Measurements from ENCODE around the gene GGTLC1. TPM values are rescaled to one million over a fixed set of nuclear protein-coding genes. Genes with fewer than 3 reads are reported as not detected.

GGTLC1 gene
- total RNA-seq, 2 experiments from 2014 or later: not detected

- TF ChIP-seq CTCF (IDR thresholded peaks at IDR 0.05): no peak
- ATAC-seq: no peak
- Mint-ChIP-seq H3K4me1 (ENCODE audit: low read depth) (peaks cover 2% of the 10 kb centered on the region), H3K9me3 (no peaks in the 10 kb centered on the region), H3K27ac (no peak overlapping the region), H3K27me3 (no peaks in the 10 kb centered on the region), H3K4me3 (no peak overlapping the region), H3K36me3 (ENCODE audit: low read depth) (no peaks in the 10 kb centered on the region)
- CTCF ChIA-PET: interaction anchor here (0.9 kb wide), 1 partner anchor 9 kb away, joined by 3 read pairs; no protein-coding TSS in a partner anchor
- POLR2A ChIA-PET: no interaction called here
- no peak for DNase-seq
- intact Hi-C loops (cut with micrococcal nuclease): no loop called here
These were observed 25.4 kb upstream of the GGTLC1 start for GRCh38 chr20:24013953-24014352.

- H3K4me3 Mint-ChIP-seq: no peak overlapping the region
- DNase-seq (no peak), ATAC-seq (no peak)
- H3K4me1 Mint-ChIP-seq (ENCODE audit: low read depth): no peaks in the 10 kb centered on the region
- CTCF ChIA-PET: no interaction called here
- POLR2A ChIA-PET: no interaction called here
- no peak overlapping the region for H3K27ac Mint-ChIP-seq
- intact Hi-C loops (cut with micrococcal nuclease): no loop called here
- TF ChIP-seq CTCF (IDR thresholded peaks at IDR 0.05): no peak
- H3K27me3 Mint-ChIP-seq: no peaks in the 10 kb centered on the region
- no peaks in the 10 kb centered on the region for H3K9me3 Mint-ChIP-seq
- H3K36me3 Mint-ChIP-seq (ENCODE audit: low read depth): no peaks in the 10 kb centered on the region
These were observed 22.7 kb upstream of the GGTLC1 start for GRCh38 chr20:24011282-24011681.

- ATAC-seq (no peak), DNase-seq (no peak)
- Mint-ChIP-seq H3K27me3 (no peaks in the 10 kb centered on the region), H3K36me3 (ENCODE audit: low read depth) (no peaks in the 10 kb centered on the region), H3K4me3 (no peak overlapping the region), H3K9me3 (no peaks in the 10 kb centered on the region), H3K27ac (no peak overlapping the region), H3K4me1 (ENCODE audit: low read depth) (no peaks in the 10 kb centered on the region)
- intact Hi-C loops (cut with micrococcal nuclease): no loop called here
- TF ChIP-seq CTCF (IDR thresholded peaks at IDR 0.05): no peak
- ChIA-PET POLR2A (no interaction called here), CTCF (no interaction called here)
These were observed 19.2 kb upstream of the GGTLC1 start for GRCh38 chr20:24007758-24008157.

GRCh38 chr20:24007073-24007595, 18.6 kb upstream of the GGTLC1 start:
- ATAC-seq (no peak), DNase-seq (no peak)
- TF ChIP-seq CTCF (IDR thresholded peaks at IDR 0.05): no peak
- intact Hi-C loops (cut with micrococcal nuclease): no loop called here
- CTCF ChIA-PET: interaction anchor here (1.1 kb wide), 1 partner anchor 11 kb away, joined by 6 read pairs; no protein-coding TSS in a partner anchor
- no peaks in the 10 kb centered on the region for H3K27me3 Mint-ChIP-seq
- no peak overlapping the region for H3K4me3 Mint-ChIP-seq
- H3K9me3 Mint-ChIP-seq: no peaks in the 10 kb centered on the region
- no peaks in the 10 kb centered on the region for H3K36me3 Mint-ChIP-seq (ENCODE audit: low read depth)
- POLR2A ChIA-PET: interaction anchor here (0.5 kb wide), 1 partner anchor 26 kb away, joined by 3 read pairs; no protein-coding TSS in a partner anchor
- H3K27ac Mint-ChIP-seq: no peak overlapping the region
- no peaks in the 10 kb centered on the region for H3K4me1 Mint-ChIP-seq (ENCODE audit: low read depth)

- ChIA-PET POLR2A (interaction anchor here (0.5 kb wide), 1 partner anchor 26 kb away, joined by 3 read pairs; no protein-coding TSS in a partner anchor), CTCF (interaction anchor here (1.1 kb wide), 1 partner anchor 10 kb away, joined by 6 read pairs; no protein-coding TSS in a partner anchor)
- Mint-ChIP-seq H3K36me3 (ENCODE audit: low read depth) (no peaks in the 10 kb centered on the region), H3K9me3 (no peaks in the 10 kb centered on the region), H3K4me1 (ENCODE audit: low read depth) (no peaks in the 10 kb centered on the region), H3K27ac (no peak overlapping the region), H3K27me3 (no peaks in the 10 kb centered on the region), H3K4me3 (no peak overlapping the region)
- TF ChIP-seq CTCF (IDR thresholded peaks at IDR 0.05): no peak
- no peak for ATAC-seq
- intact Hi-C loops (cut with micrococcal nuclease): no loop called here
- no peak for DNase-seq
These were observed 18.0 kb upstream of the GGTLC1 start for GRCh38 chr20:24006626-24007025.

All from activated CD8-positive, alpha-beta T cell treated with anti-CD3 and anti-CD28 coated beads for 36 hours (primary cell).